ENCODE results near the gene ENPP6. TPM values are rescaled to one million over a fixed set of nuclear protein-coding genes. Genes with fewer than 3 reads are reported as not detected.

Gene ENPP6
- total and polyA plus RNA-seq, 2 experiments from 2014 or later, result 0.11 TPM; not detected in 1

DNA sequence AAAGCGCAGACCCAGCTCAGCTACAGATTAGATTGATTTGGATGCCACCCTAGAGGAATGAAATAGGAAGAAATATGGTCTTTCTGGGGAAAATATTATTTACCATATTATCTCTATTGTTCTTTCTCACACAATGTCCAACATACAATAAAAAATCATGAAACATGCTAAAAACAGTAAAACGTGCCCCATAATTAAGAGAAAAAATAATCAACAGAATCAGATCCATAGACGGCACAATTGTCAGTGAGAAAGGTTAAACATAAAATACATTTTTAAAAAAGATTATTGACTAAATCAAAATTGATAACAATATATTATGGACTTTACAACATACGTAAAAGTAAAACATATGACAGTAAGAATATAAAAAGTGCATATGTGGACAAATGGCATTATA lies 90.9 kb downstream of the ENPP6 start (continued):
- no peak for TF ChIP-seq REST (IDR thresholded peaks at IDR 0.05; ENCODE audit: unreplicated experiment)
- no peak for TF ChIP-seq ZNF114 (CRISPR knock-in tag; IDR thresholded peaks at IDR 0.05)
- no peak for TF ChIP-seq JUNB (IDR thresholded peaks at IDR 0.05; ENCODE audit: unreplicated experiment)
- TF ChIP-seq CREB1 (CRISPR knock-in tag; IDR thresholded peaks at IDR 0.05; ENCODE audit: low read depth), result no peak
- no peak for TF ChIP-seq EZH2phosphoT487 (IDR thresholded peaks at IDR 0.05; ENCODE audit: unreplicated experiment)
- TF ChIP-seq, protein P1, sequence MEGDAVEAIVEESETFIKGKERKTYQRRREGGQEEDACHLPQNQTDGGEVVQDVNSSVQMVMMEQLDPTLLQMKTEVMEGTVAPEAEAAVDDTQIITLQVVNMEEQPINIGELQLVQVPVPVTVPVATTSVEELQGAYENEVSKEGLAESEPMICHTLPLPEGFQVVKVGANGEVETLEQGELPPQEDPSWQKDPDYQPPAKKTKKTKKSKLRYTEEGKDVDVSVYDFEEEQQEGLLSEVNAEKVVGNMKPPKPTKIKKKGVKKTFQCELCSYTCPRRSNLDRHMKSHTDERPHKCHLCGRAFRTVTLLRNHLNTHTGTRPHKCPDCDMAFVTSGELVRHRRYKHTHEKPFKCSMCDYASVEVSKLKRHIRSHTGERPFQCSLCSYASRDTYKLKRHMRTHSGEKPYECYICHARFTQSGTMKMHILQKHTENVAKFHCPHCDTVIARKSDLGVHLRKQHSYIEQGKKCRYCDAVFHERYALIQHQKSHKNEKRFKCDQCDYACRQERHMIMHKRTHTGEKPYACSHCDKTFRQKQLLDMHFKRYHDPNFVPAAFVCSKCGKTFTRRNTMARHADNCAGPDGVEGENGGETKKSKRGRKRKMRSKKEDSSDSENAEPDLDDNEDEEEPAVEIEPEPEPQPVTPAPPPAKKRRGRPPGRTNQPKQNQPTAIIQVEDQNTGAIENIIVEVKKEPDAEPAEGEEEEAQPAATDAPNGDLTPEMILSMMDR (conservative IDR thresholded peaks at IDR 0.05; ENCODE audit: low read depth in 2 of 2), result no peak
- TF ChIP-seq STAT1 (IDR thresholded peaks at IDR 0.05; ENCODE audit: unreplicated experiment), result no peak
- no peak for TF ChIP-seq NANOG (IDR thresholded peaks at IDR 0.05; ENCODE audit: borderline replicate concordance)
- TF ChIP-seq ZNF331 (CRISPR knock-in tag; IDR thresholded peaks at IDR 0.05; ENCODE audit: low read depth), result no peak
- TF ChIP-seq, protein P2, sequence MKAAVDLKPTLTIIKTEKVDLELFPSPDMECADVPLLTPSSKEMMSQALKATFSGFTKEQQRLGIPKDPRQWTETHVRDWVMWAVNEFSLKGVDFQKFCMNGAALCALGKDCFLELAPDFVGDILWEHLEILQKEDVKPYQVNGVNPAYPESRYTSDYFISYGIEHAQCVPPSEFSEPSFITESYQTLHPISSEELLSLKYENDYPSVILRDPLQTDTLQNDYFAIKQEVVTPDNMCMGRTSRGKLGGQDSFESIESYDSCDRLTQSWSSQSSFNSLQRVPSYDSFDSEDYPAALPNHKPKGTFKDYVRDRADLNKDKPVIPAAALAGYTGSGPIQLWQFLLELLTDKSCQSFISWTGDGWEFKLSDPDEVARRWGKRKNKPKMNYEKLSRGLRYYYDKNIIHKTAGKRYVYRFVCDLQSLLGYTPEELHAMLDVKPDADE (IDR thresholded peaks at IDR 0.05), result no peak
- no peak for TF ChIP-seq POLR2AphosphoS5 (IDR thresholded peaks at IDR 0.05; ENCODE audit: low read depth)

DNA sequence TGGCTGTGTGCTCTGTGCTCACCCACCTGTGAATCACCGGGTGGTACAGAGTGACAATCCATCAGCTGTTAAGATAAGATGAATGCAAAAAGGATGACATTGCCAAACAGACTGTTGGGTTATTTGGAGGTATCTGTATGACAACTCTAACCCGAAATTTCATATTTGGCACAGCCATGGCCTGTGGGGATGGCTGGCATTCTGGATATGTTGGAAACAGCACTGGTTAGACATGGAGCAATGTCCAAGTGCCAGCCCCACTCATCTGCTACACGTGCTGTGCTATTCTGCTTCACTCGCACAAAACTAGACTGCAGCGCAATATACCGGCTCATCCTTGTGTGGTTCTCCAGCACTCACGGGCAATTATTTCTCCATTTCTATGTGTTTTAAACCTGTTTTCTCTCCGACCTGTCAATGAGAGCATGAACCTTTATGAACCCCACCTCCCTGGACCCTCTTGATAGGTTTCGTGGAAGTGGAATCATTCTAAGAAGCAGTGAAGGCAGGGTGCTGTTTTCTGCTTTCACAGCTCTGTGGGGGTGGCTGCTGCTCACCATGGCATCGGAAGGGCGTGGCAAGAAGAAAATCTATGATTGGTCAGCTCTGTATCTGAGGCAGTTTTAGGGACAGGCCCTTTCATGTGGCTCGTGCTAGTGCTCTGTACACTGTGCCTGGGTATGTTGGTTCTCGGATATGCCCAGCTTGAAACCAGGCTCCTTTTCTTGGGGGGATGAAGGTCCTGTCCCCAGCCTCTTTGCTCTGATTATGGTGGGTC lies 94.9 kb downstream of the ENPP6 start:
- ATAC-seq (no peak), DNase-seq (ENCODE audit: low spot score) (no peak)
- Histone ChIP-seq H3K4me3 (no peak overlapping the region), H3K4me1 (ENCODE audit: insufficient read depth) (no peaks in the 10 kb centered on the region), H3K27me3 (ENCODE audit: insufficient read depth) (no peaks in the 10 kb centered on the region), H3K9me2 (ENCODE audit: insufficient read depth) (no peaks in the 10 kb centered on the region), H2AFZ (0 out of 2 replicates have a peak overlapping the region, but pooled peaks have one; percentile 47), H4K20me1 (replicated peaks; ENCODE audit: insufficient read depth) (no peaks in the 10 kb centered on the region), H3K4me2 (no peak overlapping the region), H3K36me3 (ENCODE audit: insufficient read depth) (no peaks in the 10 kb centered on the region), H3F3A (replicated peaks; ENCODE audit: low read depth) (no peaks in the 10 kb centered on the region), H3K27ac (ENCODE audit: low read depth) (no peak overlapping the region), H3K79me2 (replicated peaks; ENCODE audit: insufficient read depth) (no peaks in the 10 kb centered on the region)
- no peak overlapping the region for H3K4me3 Mint-ChIP-seq
- H3K36me3 Mint-ChIP-seq (ENCODE audit: low read depth), result 0 out of 3 replicates have a peak, but pooled peaks cover 4% of the 10 kb centered on the region
- peaks cover 8% of the 10 kb centered on the region; the same call in 2 of the 3 replicates for H3K9me3 Mint-ChIP-seq
- H3K27me3 Mint-ChIP-seq (ENCODE audit: insufficient read depth, low read depth, poor library complexity), result peaks cover 2% of the 10 kb centered on the region
- H3K4me1 Mint-ChIP-seq, result no peaks in the 10 kb centered on the region; the same call in 2 of the 3 replicates
- TF ChIP-seq JUNB (IDR thresholded peaks at IDR 0.05; ENCODE audit: unreplicated experiment) (no peak), POLR2AphosphoS5 (IDR thresholded peaks at IDR 0.05; ENCODE audit: low read depth) (no peak), CREB1 (CRISPR knock-in tag; IDR thresholded peaks at IDR 0.05; ENCODE audit: low read depth) (no peak)
- H3K27ac Mint-ChIP-seq, result no peak overlapping the region
